Measurements from ENCODE around the gene CHTF18.

The CHTF18 gene

GRCh38 chr16:843771-844170, 55.4 kb downstream of the CHTF18 start:
- no peak for FAIRE-seq
- no peak for TF ChIP-seq CTCF (IDR thresholded peaks at IDR 0.05; ENCODE audit: insufficient read depth, missing control alignments)
- DNase-seq (ENCODE audit: insufficient read length, low spot score) = no peak

- FAIRE-seq = no peak
- TF ChIP-seq CTCF (IDR thresholded peaks at IDR 0.05; ENCODE audit: insufficient read depth, missing control alignments) = no peak
- DNase-seq (ENCODE audit: insufficient read length, low spot score) = no peak
Measured at GRCh38 chr16:844638-845350, 56.4 kb downstream of the CHTF18 start.

DNA sequence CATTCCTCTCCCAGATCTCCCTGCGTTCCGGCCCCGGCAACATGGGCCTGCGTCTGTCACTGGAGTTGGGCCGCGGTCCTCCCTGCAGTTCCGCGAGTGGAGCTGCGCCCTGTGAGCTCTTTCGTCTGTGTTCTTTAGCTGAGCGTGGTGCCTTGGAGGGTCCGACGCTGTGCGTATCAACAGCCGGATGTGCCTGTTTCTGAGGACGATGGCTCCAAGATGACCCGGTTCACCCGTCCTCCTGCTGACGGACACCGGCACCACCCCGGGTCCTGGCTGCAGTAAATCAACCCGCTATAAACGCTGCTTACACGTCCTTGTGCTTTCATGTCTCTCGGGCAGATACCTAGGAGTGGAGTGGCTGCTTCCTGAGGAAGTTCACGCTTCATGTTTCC, 56.9 kb downstream of the CHTF18 start:
- DNase-seq (ENCODE audit: insufficient read length, low spot score) (no peak), FAIRE-seq (no peak)
- no peak for TF ChIP-seq CTCF (IDR thresholded peaks at IDR 0.05; ENCODE audit: insufficient read depth, missing control alignments)

DNA sequence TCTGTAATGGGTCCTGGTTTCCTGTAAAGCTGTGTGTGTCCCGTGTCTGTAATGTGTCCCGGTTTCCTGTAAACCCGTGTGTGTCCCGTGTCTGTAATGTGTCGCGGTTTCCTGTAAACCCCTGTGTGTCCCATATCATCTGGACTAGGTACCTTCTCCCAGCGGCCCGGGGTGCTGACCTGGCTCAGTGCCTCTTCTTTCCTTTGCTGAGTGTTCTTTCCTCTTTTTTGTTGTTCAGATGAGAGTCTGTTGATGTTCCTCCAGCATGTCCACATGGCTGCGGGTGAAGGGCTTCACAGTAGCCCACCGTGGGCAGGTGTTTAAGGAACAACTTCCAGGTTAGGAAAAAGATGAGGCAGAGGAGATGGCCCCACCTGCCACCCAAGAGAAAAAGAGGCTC, 58.7 kb downstream of the CHTF18 start:
- DNase-seq (ENCODE audit: insufficient read length, low spot score) (no peak), FAIRE-seq (no peak)
- no peak for TF ChIP-seq CTCF (IDR thresholded peaks at IDR 0.05; ENCODE audit: insufficient read depth, missing control alignments)

Data from D721Med (cell line).